GM20000 (cell line): ENCODE data around the gene ASB3.

ENCODE experiments used
- DNase-seq: peaks from one replicate; pipeline ENCODE4 v3.0.0; 2012; ENCODE audit warnings: low spot score
- TF ChIP-seq, protein P1 (sequence below): IDR thresholded peaks from 2 replicates; pipeline ENCODE4 v1.5.1; 2012; ENCODE audit warnings: mild to moderate bottlenecking, control low read depth; ENCODE audit errors: extremely low read depth, missing control alignments

ASB3 gene

DNA sequence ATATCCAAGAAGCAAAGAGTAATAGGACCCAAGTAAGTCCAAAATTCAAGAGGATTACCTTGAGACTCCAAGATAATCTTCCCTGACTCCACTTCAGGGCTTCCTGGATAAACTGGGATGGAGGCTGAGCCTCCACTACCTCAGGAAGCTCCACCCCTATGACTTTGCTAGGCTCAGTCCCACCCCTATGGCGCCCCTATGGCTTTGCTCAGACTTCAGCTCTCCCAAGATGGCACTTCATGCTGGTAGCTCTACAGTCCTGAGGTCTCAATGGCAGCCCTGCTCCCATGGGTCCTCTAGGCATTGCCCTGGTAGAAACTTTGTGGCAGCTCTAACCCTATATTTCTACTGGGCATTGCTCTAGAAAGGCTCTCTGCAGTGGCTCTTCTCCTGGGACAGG lies 89.1 kb downstream of the ASB3 start:
- TF ChIP-seq, protein P1, sequence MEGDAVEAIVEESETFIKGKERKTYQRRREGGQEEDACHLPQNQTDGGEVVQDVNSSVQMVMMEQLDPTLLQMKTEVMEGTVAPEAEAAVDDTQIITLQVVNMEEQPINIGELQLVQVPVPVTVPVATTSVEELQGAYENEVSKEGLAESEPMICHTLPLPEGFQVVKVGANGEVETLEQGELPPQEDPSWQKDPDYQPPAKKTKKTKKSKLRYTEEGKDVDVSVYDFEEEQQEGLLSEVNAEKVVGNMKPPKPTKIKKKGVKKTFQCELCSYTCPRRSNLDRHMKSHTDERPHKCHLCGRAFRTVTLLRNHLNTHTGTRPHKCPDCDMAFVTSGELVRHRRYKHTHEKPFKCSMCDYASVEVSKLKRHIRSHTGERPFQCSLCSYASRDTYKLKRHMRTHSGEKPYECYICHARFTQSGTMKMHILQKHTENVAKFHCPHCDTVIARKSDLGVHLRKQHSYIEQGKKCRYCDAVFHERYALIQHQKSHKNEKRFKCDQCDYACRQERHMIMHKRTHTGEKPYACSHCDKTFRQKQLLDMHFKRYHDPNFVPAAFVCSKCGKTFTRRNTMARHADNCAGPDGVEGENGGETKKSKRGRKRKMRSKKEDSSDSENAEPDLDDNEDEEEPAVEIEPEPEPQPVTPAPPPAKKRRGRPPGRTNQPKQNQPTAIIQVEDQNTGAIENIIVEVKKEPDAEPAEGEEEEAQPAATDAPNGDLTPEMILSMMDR: no peak

DNA sequence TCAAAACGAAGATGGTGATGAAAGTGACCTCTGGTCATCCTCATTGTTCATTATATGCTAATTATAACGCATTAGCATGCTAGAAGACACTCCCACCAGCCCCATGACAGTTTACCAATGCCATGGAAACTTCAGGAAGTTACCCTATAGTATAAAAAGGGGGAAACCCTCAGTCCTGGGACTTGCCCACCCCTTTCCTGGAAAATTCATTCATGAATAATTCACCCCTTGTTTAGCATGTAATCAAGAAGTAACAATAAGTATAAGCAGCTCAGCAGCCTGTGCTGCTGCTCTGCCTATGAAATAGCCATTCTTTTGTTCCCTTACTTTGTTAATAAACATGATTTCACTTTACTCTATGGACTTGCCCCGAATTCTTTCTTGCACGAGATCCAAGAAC lies 89.7 kb downstream of the ASB3 start:
- TF ChIP-seq, protein P1: no peak
- DNase-seq: no peak

More for the DNA sequence above, 89.1 kb downstream of the ASB3 start:
- no peak for DNase-seq

DNA sequence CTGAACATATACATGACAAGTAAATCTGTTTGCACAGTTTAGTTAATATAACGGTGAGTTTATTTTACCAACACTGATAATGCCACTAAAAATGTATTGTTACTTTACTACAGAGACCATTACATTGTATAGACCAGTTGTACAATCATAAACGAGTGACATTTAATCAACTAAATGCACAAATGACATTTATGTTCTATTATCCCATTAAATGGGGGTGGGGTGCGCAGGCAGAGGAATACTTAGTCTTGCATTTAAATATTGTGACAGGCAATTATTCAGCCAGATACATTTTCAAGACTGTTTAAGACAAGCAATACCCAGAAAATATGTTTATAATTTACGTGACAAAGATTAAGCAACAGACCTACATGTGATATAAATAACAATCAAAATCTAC lies 91.2 kb downstream of the ASB3 start:
- DNase-seq: no peak
- TF ChIP-seq, protein P1: no peak

DNA sequence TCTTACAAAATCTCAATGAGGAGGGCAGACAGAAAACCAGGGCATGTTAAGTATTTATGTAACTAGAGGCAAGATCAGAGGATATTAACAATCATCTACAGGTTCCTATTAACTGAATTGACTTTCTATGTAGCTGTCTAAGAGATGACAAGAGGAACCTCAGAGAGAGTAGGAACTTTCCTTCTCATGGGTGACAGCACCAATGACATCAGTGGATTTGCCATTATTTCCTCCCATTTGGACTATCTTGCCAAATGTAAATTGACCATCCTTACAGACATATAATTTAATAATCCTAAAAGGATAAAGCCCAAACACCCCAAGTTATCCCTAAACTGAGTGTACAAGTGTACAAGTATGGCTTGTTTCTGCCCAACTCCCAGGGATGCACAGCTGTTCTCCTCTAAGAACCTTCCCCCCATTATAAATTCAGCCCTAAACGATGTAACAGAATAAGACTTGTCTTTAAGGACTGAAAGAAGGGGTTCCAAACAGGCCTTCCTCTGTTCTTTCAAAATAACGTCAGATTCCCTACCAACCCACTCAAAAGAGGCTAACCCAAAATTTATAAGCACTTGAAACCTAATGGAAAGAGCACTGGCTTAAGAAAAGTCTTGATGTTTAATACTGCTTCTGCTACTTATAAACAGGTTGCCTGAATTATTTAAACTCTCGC lies 92.5 kb downstream of the ASB3 start:
- DNase-seq: no peak
- TF ChIP-seq, protein P1: no peak

DNA sequence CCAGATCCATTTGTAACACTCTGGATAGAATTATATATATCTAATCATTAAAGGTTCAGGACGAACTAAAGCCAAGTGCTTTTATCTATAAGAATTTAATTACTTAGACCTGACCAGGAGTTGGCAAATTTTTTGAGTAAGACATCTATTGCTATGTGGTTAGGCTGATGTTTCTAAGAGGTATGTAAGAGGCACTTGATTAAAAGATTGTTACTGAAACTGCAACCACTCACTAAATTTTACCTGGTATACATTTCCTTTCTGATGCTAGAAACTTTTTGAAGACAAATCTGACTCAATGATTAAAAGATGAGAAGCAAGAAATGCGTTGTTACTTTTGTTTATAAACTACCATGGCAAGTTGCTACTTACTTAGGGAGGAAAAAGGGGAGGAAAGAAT lies 95.9 kb downstream of the ASB3 start:
- TF ChIP-seq, protein P1: no peak
- DNase-seq: no peak

DNA sequence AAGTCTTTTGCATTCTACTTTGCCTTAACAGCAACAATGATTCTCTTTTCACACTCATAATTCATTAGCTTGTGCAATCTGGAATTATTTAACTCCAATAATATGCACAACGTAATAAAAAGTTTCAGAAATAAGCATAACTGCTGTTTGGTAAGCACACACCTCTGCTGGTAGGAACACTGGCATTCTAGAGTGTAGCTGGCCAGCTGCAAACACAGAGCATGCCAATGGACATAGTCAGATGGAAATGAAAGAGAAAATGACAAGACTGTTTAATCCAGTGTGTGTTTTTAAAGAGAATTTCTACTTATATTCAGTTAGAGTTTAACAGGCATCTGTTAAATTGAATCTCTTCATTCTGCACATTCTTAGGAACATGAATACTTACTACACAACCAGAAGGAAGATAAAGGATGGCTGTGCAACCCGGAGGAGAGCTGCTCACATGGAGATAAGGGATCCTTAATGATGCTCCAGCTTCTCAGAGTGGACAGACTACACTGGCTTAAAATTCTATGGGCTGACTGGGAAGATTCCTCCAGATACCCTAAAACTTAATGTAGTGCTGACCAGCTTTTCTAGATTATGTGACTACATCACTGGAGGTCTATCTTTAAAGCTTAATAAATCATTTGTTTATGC lies 113.8 kb downstream of the ASB3 start:
- TF ChIP-seq, protein P1: no peak
- DNase-seq: no peak

DNA sequence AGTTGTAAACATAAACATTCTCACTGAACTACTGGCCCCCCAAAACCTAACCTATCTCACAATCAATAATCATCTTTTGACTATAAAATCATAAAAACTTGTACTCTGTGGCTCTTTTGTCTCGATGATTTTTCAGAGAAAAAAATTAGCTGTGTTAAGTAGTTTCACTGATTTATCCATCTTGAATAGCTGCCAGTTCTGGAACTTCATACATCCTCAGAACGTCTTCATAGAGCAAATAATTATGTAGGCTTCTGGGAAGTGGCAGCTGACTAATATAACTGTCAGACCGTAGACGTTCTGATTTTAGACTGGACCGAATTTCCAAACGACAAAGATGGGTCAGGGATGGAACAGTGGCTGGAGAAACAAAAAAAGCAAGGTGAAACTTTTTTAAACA lies 116.4 kb downstream of the ASB3 start:
- TF ChIP-seq, protein P1: no peak
- DNase-seq: no peak
